DOHH2 (cell line): ENCODE measurements around the gene RIMBP2.

Experiments
- CTCF ChIP-seq: fragments of 200-600 bp; sonication (generic); IDR thresholded peaks from one replicate; pipeline ENCODE4 v1.5.1; 2014; ENCODE audit warnings: antibody characterized with exemption, mild to moderate bottlenecking, low read depth, low read length; ENCODE audit not compliant: poor library complexity, severe bottlenecking
- EZH2phosphoT487 ChIP-seq: fragments of 200-600 bp; sonication (generic); IDR thresholded peaks from 2 replicates; pipeline ENCODE4 v1.6.1; 2017; ENCODE audit warnings: borderline replicate concordance, mild to moderate bottlenecking, antibody characterized with exemption, low read length, moderate library complexity, mixed read lengths

GRCh38 chr12:130486891-130487416, 229.1 kb downstream of the RIMBP2 start:
- no peak for TF ChIP-seq CTCF
- no peak for TF ChIP-seq EZH2phosphoT487
